GM23338 (cell line): ENCODE data around the gene IQSEC3. TPM values are rescaled to one million over a fixed set of nuclear protein-coding genes. Genes with fewer than 3 reads are reported as not detected.

Experiments used
- ATAC-seq: fragments of 200-7000 bp; cut with Tn5 transposase; 3 replicates; pipeline ENCODE4 v1.9.1; 2020
- DNase-seq: peaks from one replicate; pipeline ENCODE4 v3.0.0-alpha.2; 2015; ENCODE audit warnings: low spot score
- H2AFZ ChIP-seq: fragments of 200-600 bp; sonication (generic); 2 replicates; pipeline ENCODE4 v1.8.0; 2016; ENCODE audit warnings: antibody characterized with exemption, mild to moderate bottlenecking, moderate library complexity
- H3F3A ChIP-seq: fragments of 200-600 bp; sonication (generic); replicated peaks from 2 replicates; pipeline ENCODE4 v1.8.0; 2017; ENCODE audit warnings: antibody characterized with exemption, mixed run types, low read depth
- H3K27ac ChIP-seq: fragments of 200-600 bp; sonication (generic); 2 replicates; pipeline ENCODE4 v1.6.1; 2016; ENCODE audit warnings: low read depth
- H3K27me3 ChIP-seq: fragments of 200-600 bp; sonication (generic); 2 replicates; pipeline ENCODE4 v1.8.0; 2016; ENCODE audit warnings: mild to moderate bottlenecking, mixed run types, moderate library complexity; ENCODE audit not compliant: insufficient read depth
- H3K36me3 ChIP-seq: fragments of 200-600 bp; sonication (generic); 2 replicates; pipeline ENCODE4 v1.8.0; 2016; ENCODE audit warnings: mild to moderate bottlenecking; ENCODE audit not compliant: insufficient read depth
- H3K4me1 ChIP-seq: fragments of 200-600 bp; sonication (generic); 2 replicates; pipeline ENCODE4 v1.8.0; 2016; ENCODE audit warnings: mild to moderate bottlenecking, moderate library complexity; ENCODE audit not compliant: insufficient read depth
- H3K4me2 ChIP-seq: fragments of 200-600 bp; sonication (generic); 2 replicates; pipeline ENCODE4 v1.7.1; 2017; ENCODE audit warnings: mixed run types
- H3K4me3 ChIP-seq: fragments of 200-600 bp; sonication (generic); 2 replicates; pipeline ENCODE4 v1.6.1; 2016; ENCODE audit warnings: mixed run types
- H3K79me2 ChIP-seq: fragments of 200-600 bp; sonication (generic); replicated peaks from 2 replicates; pipeline ENCODE4 v1.8.0; 2017; ENCODE audit warnings: mild to moderate bottlenecking; ENCODE audit not compliant: insufficient read depth
- H3K9me2 ChIP-seq: fragments of 200-600 bp; sonication (generic); 2 replicates; pipeline ENCODE4 v1.8.0; 2017; ENCODE audit not compliant: insufficient read depth
- H4K20me1 ChIP-seq: fragments of 200-600 bp; sonication (generic); replicated peaks from 2 replicates; pipeline ENCODE4 v1.8.0; 2017; ENCODE audit warnings: mild to moderate bottlenecking; ENCODE audit not compliant: insufficient read depth
- H3K27ac Mint-ChIP-seq: 2 replicates; pipeline ENCODE4 v1.8.0; 2020; ENCODE audit warnings: inconsistent platforms, mild to moderate bottlenecking, moderate library complexity, mixed read lengths
- H3K27me3 Mint-ChIP-seq: 3 replicates; pipeline ENCODE4 v1.8.0; 2022; ENCODE audit warnings: low read depth, mild to moderate bottlenecking, moderate library complexity, mixed read lengths, inconsistent platforms; ENCODE audit not compliant: insufficient read depth, poor library complexity
- H3K36me3 Mint-ChIP-seq: 3 replicates; pipeline ENCODE4 v1.8.0; 2021; ENCODE audit warnings: low read depth, mild to moderate bottlenecking, inconsistent platforms, moderate library complexity, mixed read lengths
- H3K4me1 Mint-ChIP-seq: 3 replicates; pipeline ENCODE4 v1.8.0; 2020; ENCODE audit warnings: mild to moderate bottlenecking, inconsistent platforms, mixed read lengths
- H3K4me3 Mint-ChIP-seq: 3 replicates; pipeline ENCODE4 v1.8.0; 2021; ENCODE audit warnings: moderate library complexity, mild to moderate bottlenecking, inconsistent platforms, mixed read lengths
- H3K9me3 Mint-ChIP-seq: 3 replicates; pipeline ENCODE4 v1.8.0; 2020; ENCODE audit warnings: moderate library complexity, mild to moderate bottlenecking, inconsistent platforms, mixed read lengths
- CREB1 ChIP-seq: fragments of 250-450 bp; sonication (Bioruptor Pico); IDR thresholded peaks from 2 replicates; pipeline ENCODE4 v1.5.0; 2020; ENCODE audit warnings: low read depth, mild to moderate bottlenecking, moderate library complexity
- CTCF ChIP-seq, 2 experiments: fragments of 200-600 bp in 1 of 2; sonication (generic) in 1 of 2; conservative IDR thresholded peaks; 2 replicates each; pipeline versions ENCODE4 v1.5.1 to v1.6.1; 2016 to 2017; ENCODE audit warnings: antibody characterized with exemption in 2 of 2, low read depth in 2 of 2, mild to moderate bottlenecking in 2 of 2, moderate library complexity in 1 of 2
- ETS1 ChIP-seq: IDR thresholded peaks from 2 replicates; pipeline ENCODE4 v1.6.1; 2016; ENCODE audit warnings: antibody characterized with exemption
- EZH2 ChIP-seq: fragments of 200-600 bp; sonication (generic); IDR thresholded peaks from one replicate; pipeline ENCODE4 v1.8.0; 2017; ENCODE audit warnings: antibody characterized with exemption, mild to moderate bottlenecking, low read depth; ENCODE audit not compliant: unreplicated experiment
- EZH2phosphoT487 ChIP-seq: fragments of 200-600 bp; sonication (generic); IDR thresholded peaks from one replicate; pipeline ENCODE4 v1.8.1; 2018; ENCODE audit warnings: antibody characterized with exemption; ENCODE audit not compliant: unreplicated experiment
- JUNB ChIP-seq: IDR thresholded peaks from one replicate; pipeline ENCODE4 v1.6.1; 2016; ENCODE audit warnings: antibody characterized with exemption; ENCODE audit not compliant: unreplicated experiment
- NANOG ChIP-seq: IDR thresholded peaks from 2 replicates; pipeline ENCODE4 v1.6.1; 2016; ENCODE audit warnings: antibody characterized with exemption, borderline replicate concordance
- POLR2AphosphoS5 ChIP-seq: IDR thresholded peaks from 2 replicates; pipeline ENCODE4 v1.6.1; 2016; ENCODE audit warnings: antibody characterized with exemption, low read depth
- REST ChIP-seq: IDR thresholded peaks from one replicate; pipeline ENCODE4 v1.6.1; 2018; ENCODE audit warnings: antibody characterized with exemption; ENCODE audit not compliant: unreplicated experiment
- STAT1 ChIP-seq: IDR thresholded peaks from one replicate; pipeline ENCODE4 v1.6.1; 2016; ENCODE audit warnings: antibody characterized with exemption; ENCODE audit not compliant: unreplicated experiment
- ZNF114 ChIP-seq: fragments of 250-450 bp; sonication (Bioruptor Pico); IDR thresholded peaks from 2 replicates; pipeline ENCODE4 v1.5.0; 2020; ENCODE audit warnings: mild to moderate bottlenecking, moderate library complexity
- ZNF331 ChIP-seq: fragments of 250-450 bp; sonication (Bioruptor Pico); IDR thresholded peaks from 2 replicates; pipeline ENCODE4 v1.5.0; 2020; ENCODE audit warnings: low read depth, mild to moderate bottlenecking, moderate library complexity
- ZNF462 ChIP-seq: fragments of 250-450 bp; sonication (Bioruptor Pico); IDR thresholded peaks from 2 replicates; pipeline ENCODE4 v1.5.0; 2020; ENCODE audit warnings: mild to moderate bottlenecking, moderate library complexity
- polyA plus RNA-seq: library from polyadenylated mRNA; unstranded; fragments of >200 nt; fragmentation: Nextera tagmentation; extraction: Ambion mirVana; gene quantifications from 2 replicates; pipeline ENCODE4 v1.2.1, GENCODE V29; 2016
- total RNA-seq: library from RNA; depleted of rRNA; stranded (reverse); fragments of >200 nt; shearing (Covaris generic); gene quantifications from 2 replicates; pipeline ENCODE4 v1.2.3, GENCODE V29; 2014

IQSEC3 gene
- total and polyA plus RNA-seq, 2 experiments from 2014 or later: 2.1 to 3.6 TPM

- no peak overlapping the region for H3K27ac Mint-ChIP-seq
- H3K4me1 Mint-ChIP-seq: peaks cover 31% of the 10 kb centered on the region
- no peak overlapping the region for H3K4me3 ChIP-seq
- no peak overlapping the region for H3K4me2 ChIP-seq
- no peak overlapping the region for H3K27ac ChIP-seq
- H3K9me2 ChIP-seq: no peaks in the 10 kb centered on the region
- H3K4me1 ChIP-seq: peaks cover 15% of the 10 kb centered on the region; the same call in 1 of the 2 replicates
- ATAC-seq (no peak), DNase-seq (no peak)
- no peaks in the 10 kb centered on the region for H3K79me2 ChIP-seq
- H3K9me3 Mint-ChIP-seq: peaks cover 4% of the 10 kb centered on the region; the same call in 1 of the 3 replicates
- H3K27me3 ChIP-seq: peaks cover 31% of the 10 kb centered on the region
- H2AFZ ChIP-seq: no peak overlapping the region
- H3K36me3 Mint-ChIP-seq: no peaks in the 10 kb centered on the region
- H3F3A ChIP-seq: no peaks in the 10 kb centered on the region
- no peak overlapping the region for H3K4me3 Mint-ChIP-seq
- TF ChIP-seq CREB1 (no peak), CTCF (conservative IDR thresholded peaks at IDR 0.05; ENCODE audit: low read depth in 2 of 2) (no peak), POLR2AphosphoS5 (no peak), ETS1 (no peak), NANOG (no peak), EZH2phosphoT487 (no peak), ZNF331 (no peak), ZNF114 (no peak), REST (no peak), ZNF462 (CRISPR knock-in tag) (no peak), JUNB (no peak), STAT1 (no peak), EZH2 (no peak)
- peaks cover 16% of the 10 kb centered on the region for H3K27me3 Mint-ChIP-seq
- no peaks in the 10 kb centered on the region for H3K36me3 ChIP-seq
- no peaks in the 10 kb centered on the region; the same call in 1 of the 2 replicates for H4K20me1 ChIP-seq
Observed at GRCh38 chr12:209246-209645, 142.7 kb downstream of the IQSEC3 start.
